ENCODE results near the gene BLOC1S6.

GRCh38 chr15:45539680-45540079 lies 47.5 kb upstream of the BLOC1S6 start:
- TF ChIP-seq, protein P1, sequence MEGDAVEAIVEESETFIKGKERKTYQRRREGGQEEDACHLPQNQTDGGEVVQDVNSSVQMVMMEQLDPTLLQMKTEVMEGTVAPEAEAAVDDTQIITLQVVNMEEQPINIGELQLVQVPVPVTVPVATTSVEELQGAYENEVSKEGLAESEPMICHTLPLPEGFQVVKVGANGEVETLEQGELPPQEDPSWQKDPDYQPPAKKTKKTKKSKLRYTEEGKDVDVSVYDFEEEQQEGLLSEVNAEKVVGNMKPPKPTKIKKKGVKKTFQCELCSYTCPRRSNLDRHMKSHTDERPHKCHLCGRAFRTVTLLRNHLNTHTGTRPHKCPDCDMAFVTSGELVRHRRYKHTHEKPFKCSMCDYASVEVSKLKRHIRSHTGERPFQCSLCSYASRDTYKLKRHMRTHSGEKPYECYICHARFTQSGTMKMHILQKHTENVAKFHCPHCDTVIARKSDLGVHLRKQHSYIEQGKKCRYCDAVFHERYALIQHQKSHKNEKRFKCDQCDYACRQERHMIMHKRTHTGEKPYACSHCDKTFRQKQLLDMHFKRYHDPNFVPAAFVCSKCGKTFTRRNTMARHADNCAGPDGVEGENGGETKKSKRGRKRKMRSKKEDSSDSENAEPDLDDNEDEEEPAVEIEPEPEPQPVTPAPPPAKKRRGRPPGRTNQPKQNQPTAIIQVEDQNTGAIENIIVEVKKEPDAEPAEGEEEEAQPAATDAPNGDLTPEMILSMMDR (conservative IDR thresholded peaks at IDR 0.05; ENCODE audit: low read depth, low read length): no peak
- TF ChIP-seq EZH2 (IDR thresholded peaks at IDR 0.05; ENCODE audit: low read length, unreplicated experiment) (no peak), EZH2phosphoT487 (IDR thresholded peaks at IDR 0.05; ENCODE audit: borderline replicate concordance, low read length) (no peak)

Data from PC-3 (cell line).